HAP-1 (cell line): ENCODE results near the gene PHAX.
"Not testable (repeated sequence)": the region's sequence is repeated elsewhere in the genome, so short reads cannot be mapped to it uniquely, and the experiment has no call there.

Experiments
- DNase-seq, 2 experiments: peaks; one replicate each; pipeline ENCODE4 v3.0.0-alpha.2; 2016 to 2020; ENCODE audit warnings: low spot score in 2 of 2
- H3K27me3 ChIP-seq: fragments of 250-450 bp; sonication (Bioruptor Pico); 2 replicates; pipeline ENCODE4 v1.5.1; 2020; ENCODE audit warnings: low read depth, mild to moderate bottlenecking, moderate library complexity
- H3K36me3 ChIP-seq: fragments of 250-450 bp; sonication (Bioruptor Pico); replicated peaks from 2 replicates; pipeline ENCODE4 v1.5.1; 2020; ENCODE audit warnings: mild to moderate bottlenecking
- H3K4me1 ChIP-seq: fragments of 250-450 bp; sonication (Bioruptor Pico); 2 replicates; pipeline ENCODE4 v1.5.1; 2020; ENCODE audit warnings: mild to moderate bottlenecking
- H3K4me3 ChIP-seq: fragments of 250-450 bp; sonication (Bioruptor Pico); 2 replicates; pipeline ENCODE4 v1.5.1; 2020; ENCODE audit warnings: mild to moderate bottlenecking, moderate library complexity
- H3K9me3 ChIP-seq: fragments of 250-450 bp; sonication (Bioruptor Pico); 2 replicates; pipeline ENCODE4 v1.5.1; 2020; ENCODE audit warnings: mild to moderate bottlenecking, moderate library complexity
- in situ Hi-C: fragments of 300-500 bp; cut with MboI; formaldehyde crosslinking; loops from 3 replicates; pipeline ENCODE4 v1.14.3; 2020; ENCODE audit warnings: low sequenced_read_pairs, inconsistent platforms, mixed read lengths

PHAX gene

DNA sequence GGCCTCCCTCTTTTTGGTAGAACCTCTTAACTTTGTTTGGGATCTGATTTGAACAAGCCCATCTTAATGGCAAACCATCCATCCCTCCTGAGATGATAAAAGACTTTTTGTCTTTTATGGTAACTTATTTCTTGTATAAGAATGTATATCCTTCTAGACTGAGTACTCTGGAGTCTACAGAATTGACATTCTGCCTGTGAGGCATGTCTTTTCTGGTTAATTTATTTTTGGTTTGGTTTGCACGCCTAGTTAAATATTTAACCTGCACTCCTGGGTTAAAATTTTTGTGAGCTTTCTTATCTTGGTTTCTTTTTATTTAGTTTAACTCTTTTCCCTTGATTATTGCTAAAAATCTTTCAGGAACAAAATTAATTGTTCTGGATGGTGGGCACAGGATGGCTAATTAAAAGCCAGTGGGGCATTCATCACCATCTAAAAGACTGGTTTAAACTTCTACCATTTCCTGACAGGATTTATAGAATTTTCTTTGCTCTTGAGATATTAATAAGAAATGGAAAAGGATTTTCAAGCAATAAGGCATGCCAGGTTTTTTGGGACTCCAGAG, 50.3 kb downstream of the PHAX start:
- in situ Hi-C loops: loop anchor here (10.0 to 25.0 kb wide), 2 partner anchors 664 to 836 kb away; no protein-coding TSS in a partner anchor
- H3K4me1 ChIP-seq: no peaks in the 10 kb centered on the region
- DNase-seq: no peak

GRCh38 chr5:126656401-126657007, 55.8 kb downstream of the PHAX start:
- no peaks in the 10 kb centered on the region for H3K4me1 ChIP-seq
- H3K4me3 ChIP-seq: no peak overlapping the region
- peak; percentile 31 to 34 for DNase-seq
- in situ Hi-C loops: loop anchor here (10.0 to 25.0 kb wide), 2 partner anchors 658 to 831 kb away; no protein-coding TSS in a partner anchor
- no peaks in the 10 kb centered on the region for H3K27me3 ChIP-seq
- H3K9me3 ChIP-seq: no peaks in the 10 kb centered on the region
- no peaks in the 10 kb centered on the region for H3K36me3 ChIP-seq

More for the DNA sequence above, 50.3 kb downstream of the PHAX start:
- Histone ChIP-seq H3K27me3 (no peaks in the 10 kb centered on the region), H3K36me3 (no peaks in the 10 kb centered on the region), H3K4me3 (no peak overlapping the region), H3K9me3 (no peaks in the 10 kb centered on the region)

GRCh38 chr5:126658561-126658960, 57.8 kb downstream of the PHAX start:
- Histone ChIP-seq H3K9me3 (no peaks in the 10 kb centered on the region), H3K27me3 (no peaks in the 10 kb centered on the region), H3K4me1 (no peaks in the 10 kb centered on the region), H3K36me3 (no peaks in the 10 kb centered on the region), H3K4me3 (no peak overlapping the region)
- no peak for DNase-seq
- in situ Hi-C loops: loop anchor here (10.0 to 25.0 kb wide), 2 partner anchors 656 to 829 kb away; no protein-coding TSS in a partner anchor

DNA sequence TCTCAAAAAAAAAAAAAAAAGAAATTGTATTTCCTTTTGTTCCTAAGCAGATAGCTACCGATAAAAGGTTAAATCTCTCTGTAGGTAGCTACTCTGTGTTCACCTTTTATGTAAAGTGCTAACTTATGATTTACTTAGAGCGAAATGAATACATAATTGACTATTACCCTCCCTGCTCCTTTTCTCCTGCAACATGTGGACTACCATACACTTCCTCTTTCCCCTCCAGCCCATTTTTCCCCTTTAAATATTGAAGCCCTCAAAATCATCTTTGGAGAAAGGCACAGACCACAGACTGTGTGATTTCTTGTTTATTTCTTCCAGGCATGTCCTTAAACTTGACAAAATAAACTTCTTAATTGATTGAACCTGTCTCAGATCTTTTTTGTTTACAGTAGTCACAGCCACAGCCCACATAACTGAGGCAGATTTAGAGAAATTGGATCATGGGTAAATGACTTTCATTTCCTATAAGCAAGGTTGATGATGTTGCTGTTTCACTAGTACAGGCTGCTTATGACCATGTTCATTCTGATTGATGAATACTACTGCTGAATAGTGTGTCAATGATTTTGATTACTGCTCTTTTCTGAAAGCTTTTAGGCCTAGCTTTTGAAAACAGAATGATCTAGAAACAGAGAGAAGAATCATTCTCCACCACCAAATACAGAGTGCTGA, 59.2 kb downstream of the PHAX start:
- no peaks in the 10 kb centered on the region for H3K4me1 ChIP-seq
- no peaks in the 10 kb centered on the region for H3K27me3 ChIP-seq
- H3K4me3 ChIP-seq: no peak overlapping the region
- H3K9me3 ChIP-seq: no peaks in the 10 kb centered on the region
- no peak for DNase-seq
- H3K36me3 ChIP-seq: no peaks in the 10 kb centered on the region
- in situ Hi-C loops: loop anchor here (10.0 to 25.0 kb wide), 2 partner anchors 655 to 827 kb away; no protein-coding TSS in a partner anchor

- DNase-seq: no peak
Measured at GRCh38 chr5:126664586-126664985, 63.8 kb downstream of the PHAX start.

DNA sequence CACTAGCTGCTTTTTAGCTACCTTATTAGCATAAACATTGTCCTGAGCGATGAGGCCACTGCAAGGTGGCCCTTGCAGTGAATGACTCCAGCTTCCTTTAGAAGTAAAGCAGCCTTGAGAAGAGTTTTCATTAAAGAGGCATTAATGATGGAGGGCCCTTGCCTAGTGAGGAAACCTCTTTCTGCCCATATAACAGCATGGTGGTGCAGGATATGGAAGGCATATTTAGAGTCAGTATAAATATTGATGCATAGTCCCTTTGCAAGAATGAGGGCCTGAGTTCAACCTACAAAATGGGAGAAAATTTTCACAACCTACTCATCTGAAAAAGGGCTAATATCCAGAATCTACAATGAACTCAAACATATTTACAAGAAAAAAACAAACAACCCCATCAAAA, 69.4 kb downstream of the PHAX start:
- not testable (repeated sequence) for H3K27me3 ChIP-seq, H3K4me3 ChIP-seq, H3K36me3 ChIP-seq, H3K9me3 ChIP-seq, H3K4me1 ChIP-seq, DNase-seq
- in situ Hi-C loops: loop anchor here (25.0 kb wide), 1 partner anchor 817 kb away; no protein-coding TSS in a partner anchor

More at GRCh38 chr5:126664586-126664985, 63.8 kb downstream of the PHAX start:
- H3K4me3 ChIP-seq: no peak overlapping the region
- no peaks in the 10 kb centered on the region for H3K4me1 ChIP-seq
- no peaks in the 10 kb centered on the region for H3K36me3 ChIP-seq
- in situ Hi-C loops: loop anchor here (25.0 kb wide), 1 partner anchor 823 kb away; no protein-coding TSS in a partner anchor
- no peaks in the 10 kb centered on the region for H3K9me3 ChIP-seq
- H3K27me3 ChIP-seq: no peaks in the 10 kb centered on the region

DNA sequence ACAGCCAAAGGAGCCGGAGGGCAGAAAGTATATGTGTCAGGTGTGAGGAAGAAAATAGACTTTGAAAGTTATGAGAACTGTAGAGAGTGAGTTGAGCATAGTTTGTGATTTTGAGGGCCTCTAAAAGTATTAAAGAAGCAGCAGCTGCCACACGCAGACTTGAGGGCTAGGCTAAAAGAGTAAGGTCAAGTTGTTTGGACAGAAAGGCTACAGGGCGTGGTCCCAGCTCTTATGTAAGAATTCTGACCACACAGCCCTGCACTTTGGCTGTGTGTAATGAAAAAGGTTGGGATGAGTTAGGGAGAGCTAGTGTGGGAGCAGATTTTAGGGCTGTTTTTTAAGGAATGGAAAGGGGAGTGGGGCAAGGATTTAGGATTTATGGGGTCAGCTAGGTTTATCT, 70.9 kb downstream of the PHAX start:
- H3K9me3 ChIP-seq, DNase-seq, H3K36me3 ChIP-seq, H3K4me1 ChIP-seq, H3K27me3 ChIP-seq, H3K4me3 ChIP-seq: not testable (repeated sequence)
- in situ Hi-C loops: loop anchor here (25.0 kb wide), 1 partner anchor 816 kb away; no protein-coding TSS in a partner anchor

DNA sequence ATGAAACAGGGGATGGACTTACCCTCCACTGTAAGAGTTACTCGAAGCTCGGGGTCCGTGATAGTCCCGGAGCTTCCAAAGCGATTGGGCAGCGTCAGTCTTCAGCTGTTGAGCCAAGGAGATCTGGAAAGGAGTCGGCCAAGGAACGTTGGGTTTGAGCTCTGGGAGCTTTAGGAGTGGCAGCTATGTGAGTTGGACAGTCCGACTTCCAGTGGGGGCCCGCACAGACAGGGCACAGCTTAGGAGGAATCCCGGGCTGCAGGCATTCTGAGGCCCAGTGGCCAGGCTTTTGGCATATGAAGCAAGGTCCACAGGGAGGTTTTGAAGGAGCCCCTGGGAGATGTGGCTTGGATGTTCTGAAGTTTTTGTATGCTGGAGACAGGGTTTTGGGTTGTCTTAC, 72.7 kb downstream of the PHAX start:
- Histone ChIP-seq H3K27me3 (no peaks in the 10 kb centered on the region), H3K4me1 (no peaks in the 10 kb centered on the region), H3K9me3 (no peaks in the 10 kb centered on the region), H3K36me3 (no peaks in the 10 kb centered on the region), H3K4me3 (no peak overlapping the region)
- no peak for DNase-seq
- in situ Hi-C loops: loop anchor here (25.0 kb wide), 1 partner anchor 814 kb away; no protein-coding TSS in a partner anchor

GRCh38 chr5:126674145-126674544, 73.4 kb downstream of the PHAX start:
- DNase-seq: no peak
- no peaks in the 10 kb centered on the region for H3K9me3 ChIP-seq
- H3K4me3 ChIP-seq: no peak overlapping the region

DNA sequence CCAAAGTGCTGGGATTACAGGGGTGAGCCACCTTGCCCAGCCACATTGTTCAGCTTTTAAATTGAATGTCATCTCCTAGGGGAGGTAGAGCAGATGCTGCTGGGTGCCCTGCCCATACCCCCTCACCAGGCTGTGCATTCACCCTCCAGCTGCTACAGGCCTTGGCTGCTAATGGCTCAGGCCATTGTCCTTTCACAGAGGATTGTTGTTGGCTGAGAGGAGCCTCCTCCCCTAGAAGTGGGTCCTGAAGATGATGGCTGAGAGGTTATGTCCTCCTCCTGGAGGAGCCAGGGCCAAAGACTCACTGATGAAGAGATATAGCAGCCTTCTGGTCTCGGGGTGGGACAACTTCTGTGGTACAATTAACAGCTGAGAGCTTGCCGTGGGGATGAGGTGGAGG, 74.6 kb downstream of the PHAX start:
- Histone ChIP-seq H3K27me3 (no peaks in the 10 kb centered on the region), H3K4me1 (peaks cover 6% of the 10 kb centered on the region), H3K4me3 (no peak overlapping the region), H3K36me3 (no peaks in the 10 kb centered on the region), H3K9me3 (no peaks in the 10 kb centered on the region)
- no peak for DNase-seq
- in situ Hi-C loops: loop anchor here (5.0 kb wide), 1 partner anchor 102 kb away; the partner anchor contains the start of gene LMNB1

More at GRCh38 chr5:126674145-126674544, 73.4 kb downstream of the PHAX start:
- H3K36me3 ChIP-seq: no peaks in the 10 kb centered on the region
- in situ Hi-C loops: loop anchor here (25.0 kb wide), 1 partner anchor 813 kb away; no protein-coding TSS in a partner anchor
- H3K4me1 ChIP-seq: no peaks in the 10 kb centered on the region
- H3K27me3 ChIP-seq: no peaks in the 10 kb centered on the region

GRCh38 chr5:126676195-126676624, 75.5 kb downstream of the PHAX start:
- Histone ChIP-seq H3K4me1 (peaks cover 10% of the 10 kb centered on the region), H3K36me3 (no peaks in the 10 kb centered on the region), H3K27me3 (no peaks in the 10 kb centered on the region), H3K9me3 (no peaks in the 10 kb centered on the region), H3K4me3 (no peak overlapping the region)
- DNase-seq: peak; percentile 69
- in situ Hi-C loops: loop anchor here (5.0 kb wide), 1 partner anchor 101 kb away; the partner anchor contains the start of gene LMNB1
